Right lobe of liver (tissue), 6 donors: ENCODE data around the gene MTCH1. TPM values are rescaled to one million over a fixed set of nuclear protein-coding genes. Genes with fewer than 3 reads are reported as not detected.

Experiments used
- ATAC-seq, 4 donors: fragments of 200-7000 bp; cut with Tn5 transposase; one replicate each; pipeline ENCODE4 v1.9.1; 2020; ENCODE audit warnings: mild to moderate bottlenecking in 4 of 4, moderate library complexity in 4 of 4
- DNase-seq, 3 donors: peaks; one replicate each; pipeline ENCODE4 v3.0.0-alpha.2; 2020
- H3K27ac ChIP-seq, 3 donors: fragments of 200-600 bp; one replicate each; pipeline ENCODE4 v1.8.0; 2022
- H3K27me3 ChIP-seq, 2 donors: fragments of 200-600 bp; one replicate each; pipeline ENCODE4 v1.8.0; 2022
- H3K36me3 ChIP-seq, 4 donors: fragments of 200-600 bp; sonication (generic) in 1 of 4; one replicate each; pipeline versions ENCODE4 v1.5.1 to v1.8.0; 2017 to 2022; ENCODE audit warnings: control low read depth in 1 of 4
- H3K4me1 ChIP-seq, 4 donors: fragments of 200-600 bp; sonication (generic) in 1 of 4; one replicate each; pipeline versions ENCODE4 v1.5.1 to v1.8.0; 2017 to 2022; ENCODE audit warnings: control low read depth in 1 of 4
- H3K4me3 ChIP-seq, 3 donors: fragments of 200-600 bp; one replicate each; pipeline ENCODE4 v1.8.0; 2022
- H3K9me3 ChIP-seq, 4 donors: fragments of 200-600 bp; sonication (generic) in 1 of 4; one replicate each; pipeline versions ENCODE4 v1.5.1 to v1.8.0; 2017 to 2022; ENCODE audit warnings: control low read depth in 1 of 4
- CTCF ChIP-seq, 4 donors: fragments of 200-600 bp in 3 of 4; fragments of 450-650 bp in 1 of 4; IDR thresholded peaks; one replicate each; pipeline versions ENCODE4 v1.5.1 to v1.8.0; 2016 to 2022; ENCODE audit warnings: antibody characterized with exemption in 4 of 4, mild to moderate bottlenecking in 2 of 4
- POLR2A ChIP-seq: fragments of 450-650 bp; IDR thresholded peaks from one replicate; pipeline ENCODE4 v1.6.1; 2017; ENCODE audit warnings: antibody characterized with exemption, mild to moderate bottlenecking
- WGBS: methylation state at CpG from one replicate; pipeline ENCODE4 v1.1.6; 2018; ENCODE audit warnings: low coverage, low lambda C conversion rate; ENCODE audit not compliant: insufficient coverage; ENCODE audit errors: missing lambda C conversion rate; 5-methylcytosine and 5-hydroxymethylcytosine counted together
- intact Hi-C, 2 donors: fragments of 100-400 bp; cut with DNase I; formaldehyde crosslinking; loops; one replicate each; pipeline versions ENCODE4 v1.11.2 to v1.14.1; 2022
- total RNA-seq, 6 experiments: library from RNA; depleted of rRNA in 2 of 6; stranded (reverse); fragments of >200 nt in 2 of 6; fragmentation: NEBNext Ultra II Directional in 3 of 6; extraction: Animal tissue kit (Norgen Biotek cat#: 25700) in 3 of 6; gene quantifications; one replicate each; pipeline versions ENCODE4 v1.1.0 to v1.2.4, GENCODE V29; 2016 to 2023
- donor health status: DM: no; HTN: yes; CAD: no.
- donor health status: DM: no; HTN: no; CAD: no.
- donor health status: DM: no; HTN: no; CAD: no.
- donor health status: DM: no; HTN: yes; CAD: no.
- donor health status: DM: no; HTN: yes; CAD: no.

The MTCH1 gene
- total RNA-seq, 6 experiments from 2014 or later, result 56.3 to 73.7 (median 63.3) TPM

GRCh38 chr6:37014667-37015066 is 28.7 kb upstream of the MTCH1 start:
- Histone ChIP-seq H3K27me3 (no peaks in the 10 kb centered on the region), H3K9me3 (no peaks in the 10 kb centered on the region), H3K4me1 (peaks cover 0 to 19% (median 7%) of the 10 kb centered on the region in 4 donors), H3K4me3 (no peak overlapping the region), H3K27ac (no peak overlapping the region), H3K36me3 (no peaks in the 10 kb centered on the region)
- no peak for ATAC-seq
- WGBS, result 93% methylated on average over 5 of the region's 12 CpGs
- intact Hi-C loops, result loop anchor here (10.0 kb wide), 1 partner anchor 250 kb away; no protein-coding TSS in a partner anchor
- no peak for DNase-seq
- no peak for TF ChIP-seq POLR2A
- no peak for TF ChIP-seq CTCF (IDR thresholded peaks at IDR 0.05)

DNA sequence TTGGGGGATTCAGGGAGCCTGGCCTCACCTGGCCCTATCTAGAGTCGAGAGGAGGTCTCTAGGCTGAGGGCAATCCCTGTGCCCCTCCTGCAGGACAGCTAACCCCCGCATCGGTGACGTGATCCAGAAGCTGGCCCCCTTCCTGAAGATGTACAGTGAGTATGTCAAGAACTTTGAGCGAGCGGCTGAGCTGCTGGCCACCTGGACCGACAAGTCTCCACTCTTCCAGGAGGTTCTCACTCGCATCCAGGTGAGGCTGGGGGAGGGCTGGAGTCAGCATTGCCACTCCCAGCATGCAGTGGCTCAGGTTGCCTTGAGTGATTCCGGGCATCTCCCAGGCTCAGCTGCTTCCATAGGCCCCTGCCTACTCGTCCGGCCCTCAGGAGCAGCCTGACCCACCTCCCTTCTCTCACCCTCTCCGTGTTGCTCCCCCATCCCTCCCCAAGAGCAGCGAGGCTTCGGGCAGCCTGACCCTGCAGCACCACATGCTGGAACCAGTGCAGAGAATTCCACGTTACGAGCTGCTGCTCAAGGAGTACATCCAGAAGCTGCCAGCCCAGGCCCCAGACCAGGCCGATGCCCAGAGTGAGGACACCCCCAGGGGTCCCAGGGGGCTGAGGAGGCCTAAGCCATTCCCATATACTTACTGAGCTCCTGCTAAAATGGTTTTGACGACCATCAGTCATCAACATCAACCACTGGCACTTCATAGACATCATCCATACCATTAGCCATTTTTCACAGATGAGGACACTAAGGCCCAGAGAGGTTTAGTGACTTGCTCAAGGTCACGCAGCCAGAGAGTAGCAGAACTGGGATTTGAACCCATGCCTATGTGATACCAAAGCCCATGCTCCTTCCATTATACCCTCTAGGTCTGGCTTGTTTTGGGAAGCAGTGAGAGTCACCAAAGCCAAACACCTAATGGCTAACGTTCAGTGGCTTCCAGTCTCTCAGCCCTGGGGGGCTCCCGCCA is 27.8 kb upstream of the MTCH1 start:
- Histone ChIP-seq H3K9me3 (no peaks in the 10 kb centered on the region), H3K27me3 (no peaks in the 10 kb centered on the region), H3K4me3 (no peak overlapping the region), H3K36me3 (no peaks in the 10 kb centered on the region), H3K27ac (no peak overlapping the region), H3K4me1 (peaks cover 0 to 11% (median 3%) of the 10 kb centered on the region in 4 donors)
- no peak for ATAC-seq
- no peak for TF ChIP-seq CTCF (IDR thresholded peaks at IDR 0.05)
- no peak for TF ChIP-seq POLR2A
- intact Hi-C loops, result loop anchor here (10.0 kb wide), 1 partner anchor 249 kb away; no protein-coding TSS in a partner anchor
- no peak for DNase-seq
- WGBS, result 72% methylated on average over 4 of the region's 21 CpGs

DNA sequence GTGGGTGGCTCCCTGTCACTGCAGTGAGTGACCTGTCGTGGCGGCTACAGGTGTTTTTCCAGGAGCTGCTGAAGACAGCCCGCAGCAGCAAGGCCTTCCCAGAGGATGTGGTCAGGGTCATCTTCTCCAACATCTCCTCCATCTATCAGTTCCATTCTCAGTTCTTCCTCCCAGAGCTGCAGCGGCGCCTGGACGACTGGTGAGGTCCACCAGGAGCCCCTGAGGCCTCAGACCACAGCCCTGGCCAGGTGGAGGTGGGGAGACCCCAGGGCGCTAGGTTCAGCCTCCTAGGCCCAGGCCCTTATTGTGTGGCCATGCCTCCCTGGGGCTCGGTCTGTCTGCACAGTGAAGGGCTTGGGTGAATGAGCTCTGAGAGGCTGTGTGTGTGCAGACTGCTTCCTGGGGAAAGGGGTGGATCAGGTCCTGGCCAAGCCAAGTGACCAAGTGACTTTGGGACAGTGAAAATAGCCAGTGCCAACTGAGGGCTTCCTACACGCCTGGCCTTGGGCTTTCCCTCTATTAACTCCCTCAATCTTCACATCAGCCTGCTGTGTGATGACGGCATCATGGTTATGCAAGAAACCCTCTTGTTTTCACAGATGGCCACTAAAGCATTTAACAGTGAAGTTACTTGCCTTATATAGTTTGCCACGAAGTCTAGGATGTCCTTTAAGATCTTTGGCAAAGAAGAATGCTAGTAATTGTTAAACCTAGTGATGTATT is 25.8 kb upstream of the MTCH1 start:
- Histone ChIP-seq H3K27me3 (no peaks in the 10 kb centered on the region), H3K4me3 (no peak overlapping the region), H3K9me3 (no peaks in the 10 kb centered on the region), H3K36me3 (no peaks in the 10 kb centered on the region), H3K27ac (no peak overlapping the region), H3K4me1 (no peaks in the 10 kb centered on the region)
- DNase-seq (no peak), ATAC-seq (no peak)
- intact Hi-C loops, result loop anchor here (10.0 kb wide), 1 partner anchor 247 kb away; no protein-coding TSS in a partner anchor
- 65% methylated on average over 5 of the region's 11 CpGs for WGBS
- no peak for TF ChIP-seq CTCF (IDR thresholded peaks at IDR 0.05)
- TF ChIP-seq POLR2A, result no peak

- H3K36me3 ChIP-seq, result no peaks in the 10 kb centered on the region
- WGBS, result no CpG with 5 or more reads among the region's 10 CpGs
- no peaks in the 10 kb centered on the region for H3K27me3 ChIP-seq
- H3K4me1 ChIP-seq, result no peaks in the 10 kb centered on the region
- H3K9me3 ChIP-seq, result no peaks in the 10 kb centered on the region
- H3K27ac ChIP-seq, result no peak overlapping the region
- no peak overlapping the region for H3K4me3 ChIP-seq
- intact Hi-C loops, result loop anchor here (10.0 kb wide), 1 partner anchor 246 kb away; no protein-coding TSS in a partner anchor
- no peak for TF ChIP-seq POLR2A
- TF ChIP-seq CTCF (IDR thresholded peaks at IDR 0.05), result no peak
- DNase-seq, result no peak
- ATAC-seq, result no peak
These were observed 24.5 kb upstream of the MTCH1 start for GRCh38 chr6:37010402-37010892.
